ENCODE results near the gene STUM.

GRCh38 chr1:226635456-226635941, 86.9 kb downstream of the STUM start:
- TF ChIP-seq CTCF (IDR thresholded peaks at IDR 0.05) (no peak), POLR2A (IDR thresholded peaks at IDR 0.05) (no peak)
